WTC11 (cell line): ENCODE data around the gene LRP3. TPM values are rescaled to one million over a fixed set of nuclear protein-coding genes. Genes with fewer than 3 reads are reported as not detected.

Source experiments
- ATAC-seq: fragments of 200-7000 bp; cut with Tn5 transposase; 2 replicates; pipeline ENCODE4 v1.10.0; 2021; ENCODE audit warnings: mild to moderate bottlenecking, moderate library complexity
- CTCF ChIA-PET: fragments of 300-600 bp; sonication (Branson Sonifier 250); formaldehyde crosslinking; loops from one replicate; lab custom pipeline; 2021; ENCODE audit warnings: antibody characterized with exemption; lab: Charles Lee
- POLR2A ChIA-PET: fragments of 350-600 bp; sonication (Branson Sonifier 250); formaldehyde crosslinking; loops from one replicate; lab custom pipeline; 2021; ENCODE audit warnings: antibody characterized with exemption; lab: Charles Lee
- DNase-seq: peaks from one replicate; pipeline ENCODE4 v3.0.0; 2021; ENCODE audit warnings: low spot score
- H3K27ac Mint-ChIP-seq: 2 replicates; pipeline ENCODE4 v1.8.0; 2021; ENCODE audit warnings: mixed read lengths
- H3K27me3 Mint-ChIP-seq: 2 replicates; pipeline ENCODE4 v1.8.0; 2021; ENCODE audit warnings: low read depth, mild to moderate bottlenecking, moderate library complexity, mixed read lengths
- H3K36me3 Mint-ChIP-seq: 2 replicates; pipeline ENCODE4 v1.8.0; 2021; ENCODE audit warnings: mixed read lengths
- H3K4me1 Mint-ChIP-seq: 2 replicates; pipeline ENCODE4 v1.8.0; 2022; ENCODE audit warnings: mixed read lengths
- H3K4me3 Mint-ChIP-seq: 2 replicates; pipeline ENCODE4 v1.8.0; 2021; ENCODE audit warnings: mild to moderate bottlenecking, moderate library complexity, mixed read lengths
- H3K9me3 Mint-ChIP-seq: 2 replicates; pipeline ENCODE4 v1.8.0; 2021; ENCODE audit warnings: mixed read lengths
- ATF2 ChIP-seq: sonication (generic); formaldehyde crosslinking; IDR thresholded peaks from 2 replicates; pipeline ENCODE4 v1.8.1; 2022; ENCODE audit warnings: low read depth, missing genetic modification reagents, borderline replicate concordance
- FOXP4 ChIP-seq: sonication (generic); formaldehyde crosslinking; IDR thresholded peaks from 2 replicates; pipeline ENCODE4 v1.8.0; 2022; ENCODE audit warnings: mild to moderate bottlenecking, missing genetic modification reagents
- MAX ChIP-seq: sonication (generic); formaldehyde crosslinking; IDR thresholded peaks from 2 replicates; pipeline ENCODE4 v1.8.0; 2022; ENCODE audit warnings: mild to moderate bottlenecking, missing genetic modification reagents
- NR1H2 ChIP-seq: sonication (generic); formaldehyde crosslinking; IDR thresholded peaks from 2 replicates; pipeline ENCODE4 v1.9.0; 2021; ENCODE audit warnings: mild to moderate bottlenecking, moderate library complexity, missing genetic modification reagents
- SMAD4 ChIP-seq: sonication (generic); formaldehyde crosslinking; IDR thresholded peaks from 2 replicates; pipeline ENCODE4 v1.8.0; 2022; ENCODE audit warnings: mild to moderate bottlenecking, missing genetic modification reagents
- SOX15 ChIP-seq: fragments of 250-450 bp; sonication (Bioruptor Pico); IDR thresholded peaks from 2 replicates; pipeline ENCODE4 v1.9.0; 2021; ENCODE audit warnings: mild to moderate bottlenecking
- STAT6 ChIP-seq: sonication (generic); formaldehyde crosslinking; conservative IDR thresholded peaks from 2 replicates; pipeline ENCODE4 v1.8.1; 2023; ENCODE audit warnings: mild to moderate bottlenecking, low read depth, missing genetic modification reagents, moderate library complexity
- TP53 ChIP-seq: sonication (generic); formaldehyde crosslinking; IDR thresholded peaks from 2 replicates; pipeline ENCODE4 v1.8.1; 2023; ENCODE audit warnings: mild to moderate bottlenecking, missing genetic modification reagents
- ZNF138 ChIP-seq: sonication (generic); formaldehyde crosslinking; conservative IDR thresholded peaks from 2 replicates; pipeline ENCODE4 v1.8.1; 2022; ENCODE audit warnings: mild to moderate bottlenecking, moderate library complexity, missing genetic modification reagents
- ZNF219 ChIP-seq: sonication (generic); formaldehyde crosslinking; IDR thresholded peaks from 2 replicates; pipeline ENCODE4 v1.8.0; 2023; ENCODE audit warnings: missing genetic modification reagents, mild to moderate bottlenecking, borderline replicate concordance
- ZNF423 ChIP-seq: fragments of 250-450 bp; sonication (Bioruptor Pico); IDR thresholded peaks from 2 replicates; pipeline ENCODE4 v2.1.2; 2022; ENCODE audit warnings: mild to moderate bottlenecking, moderate library complexity
- ZNF512 ChIP-seq: sonication (generic); formaldehyde crosslinking; IDR thresholded peaks from 2 replicates; pipeline ENCODE4 v1.8.1; 2022; ENCODE audit warnings: missing genetic modification reagents, borderline replicate concordance
- total RNA-seq: library from RNA; stranded (reverse); gene quantifications from 3 replicates; pipeline ENCODE4 v1.2.3, GENCODE V29; 2021

The LRP3 gene
- total RNA-seq, 1 experiment from 2014 or later = 47.0 TPM

GRCh38 chr19:33238481-33239149 lies 44.5 kb downstream of the LRP3 start:
- H3K36me3 Mint-ChIP-seq = no peaks in the 10 kb centered on the region
- TF ChIP-seq TP53 (CRISPR knock-in tag) = no peak
- TF ChIP-seq ZNF423 (CRISPR knock-in tag) = no peak
- no peak for TF ChIP-seq NR1H2
- no peak for TF ChIP-seq MAX (CRISPR knock-in tag)
- TF ChIP-seq ZNF219 (CRISPR knock-in tag) = no peak
- no peak for TF ChIP-seq SOX15 (CRISPR knock-in tag)
- TF ChIP-seq, all 79 proteins: peak for 0
- DNase-seq (no peak), ATAC-seq (no peak)
- Mint-ChIP-seq H3K9me3 (no peaks in the 10 kb centered on the region), H3K4me1 (peaks cover 2% of the 10 kb centered on the region; the same call in 1 of the 2 replicates), H3K27me3 (no peaks in the 10 kb centered on the region; the same call in 1 of the 2 replicates), H3K27ac (no peak overlapping the region), H3K4me3 (no peak overlapping the region)
- ChIA-PET POLR2A (no interaction called here), CTCF (interaction anchor here (1.0 to 5.0 kb wide), 6 partner anchors 13 to 177 kb away, joined by 3 to 22 read pairs (median 4); partner anchors contain the start of gene SLC7A10)

- ChIA-PET CTCF (interaction anchor here (0.6 to 5.0 kb wide), 6 partner anchors 14 to 397 kb away, joined by 3 to 22 read pairs (median 4); partner anchors contain the start of gene SLC7A10), POLR2A (interaction anchor here (0.7 kb wide), 1 partner anchor 158 kb away, joined by 4 read pairs; no protein-coding TSS in a partner anchor)
- no peaks in the 10 kb centered on the region for H3K9me3 Mint-ChIP-seq
- no peaks in the 10 kb centered on the region for H3K36me3 Mint-ChIP-seq
- ATAC-seq (no peak), DNase-seq (no peak)
- no peak overlapping the region for H3K27ac Mint-ChIP-seq
- H3K4me1 Mint-ChIP-seq = peaks cover 2% of the 10 kb centered on the region; the same call in 1 of the 2 replicates
- no peaks in the 10 kb centered on the region for H3K27me3 Mint-ChIP-seq
- H3K4me3 Mint-ChIP-seq = no peak overlapping the region
- TF ChIP-seq FOXP4 (CRISPR knock-in tag) (no peak), ATF2 (CRISPR knock-in tag) (no peak), STAT6 (CRISPR knock-in tag) (no peak), SMAD4 (CRISPR knock-in tag) (no peak), ZNF138 (CRISPR knock-in tag) (no peak), ZNF512 (CRISPR knock-in tag) (no peak)
Measured at GRCh38 chr19:33239223-33239975, 45.3 kb downstream of the LRP3 start.
